ENCODE results near the gene BACE1.

GRCh38 chr11:117337076-117337475 lies 21.0 kb upstream of the BACE1 start:
- no peak for TF ChIP-seq POLR2A (IDR thresholded peaks at IDR 0.05)
- no peak for TF ChIP-seq CTCF (IDR thresholded peaks at IDR 0.05)
- TF ChIP-seq EP300 (IDR thresholded peaks at IDR 0.05), result no peak
